ENCODE data around the gene SLU7. TPM values are rescaled to one million over a fixed set of nuclear protein-coding genes. Genes with fewer than 3 reads are reported as not detected.
A peak's percentile ranks its signal among the peaks of the same experiment; 100 is the strongest.

Gene SLU7
- total and polyA plus RNA-seq, 2 of the 4 experiments (the other 2 are of a cell fraction), result 15.9 to 34.2 TPM

GRCh38 chr5:160421625-160422258, 2.9 kb upstream of the SLU7 start, which contains the start of gene PTTG1:
Gene PTTG1 (plus strand): TSS chr5:160421855. CDS start chr5:160422313, 458 bp downstream.
- Histone ChIP-seq H4K20me1 (ENCODE audit: insufficient read depth, low read length) (no peaks in the 10 kb centered on the region), H3K4me1 (ENCODE audit: control insufficient read depth, insufficient read depth, low read length) (peaks cover 7% of the 10 kb centered on the region), H3K4me3 (ENCODE audit: insufficient read depth, low read depth, low read length) (peak within 1 kb of the TSS; percentile 57), H3K9me3 (ENCODE audit: control insufficient read depth, insufficient read depth, low read length) (no peaks in the 10 kb centered on the region), H3K9me1 (ENCODE audit: insufficient read depth, low read length) (peaks cover 6% of the 10 kb centered on the region; the same call in 1 of the 2 replicates), H3K9ac (ENCODE audit: low read depth, low read length) (peak within 1 kb of the TSS; percentile 89), H3K27ac (ENCODE audit: insufficient read depth, low read length) (peak within 1 kb of the TSS; percentile 72), H3K18ac (ENCODE audit: low read depth, low read length) (peak within 1 kb of the TSS; percentile 56; the same call in 1 of the 2 replicates), H2BK120ac (ENCODE audit: low read depth, low read length) (no peak within 1 kb of the TSS), H2AFZ (replicated peaks; ENCODE audit: low read length, poor library complexity) (peak within 1 kb of the TSS; percentile 80), H4K5ac (ENCODE audit: low read depth, low read length) (no peak within 1 kb of the TSS; the same call in 1 of the 2 replicates), H2BK5ac (ENCODE audit: low read depth, low read length, poor library complexity, severe bottlenecking) (peak within 1 kb of the TSS; percentile 44), H2BK20ac (ENCODE audit: low read depth, low read length) (no peak within 1 kb of the TSS), H3K79me1 (ENCODE audit: low read depth in 1 of 2, low read length in 2 of 2) (peaks cover 19 to 47% of the 10 kb centered on the region in 2 experiments), H3K27me3 (ENCODE audit: control insufficient read depth, insufficient read depth, low read length) (no peaks in the 10 kb centered on the region), H3K4me2 (ENCODE audit: low read depth, low read length) (peak within 1 kb of the TSS; percentile 100), H3K56ac (ENCODE audit: extremely low read depth, insufficient read depth, low read length) (peak within 1 kb of the TSS; percentile 57; the same call in 1 of the 2 replicates), H3K4ac (ENCODE audit: low read depth, low read length) (peak within 1 kb of the TSS; percentile 72), H3K14ac (replicated peaks; ENCODE audit: low read depth, low read length) (peak within 1 kb of the TSS; percentile 71), H4K8ac (ENCODE audit: low read depth in 2 of 2, low read length in 2 of 2) (peak within 1 kb of the TSS; percentile 32 to 36; a peak in 2 of 4 replicates), H2AK5ac (ENCODE audit: low read depth, low read length) (0 out of 2 replicates have a peak within 1 kb of the TSS, but pooled peaks have one; percentile 32), H4K91ac (ENCODE audit: insufficient read depth, low read depth, low read length) (peak within 1 kb of the TSS; percentile 53; the same call in 1 of the 2 replicates), H3K23ac (ENCODE audit: low read depth, low read length) (peak within 1 kb of the TSS; percentile 6), H3K36me3 (ENCODE audit: control insufficient read depth, insufficient read depth, low read length) (no peaks in the 10 kb centered on the region; the same call in 1 of the 2 replicates), H2BK15ac (ENCODE audit: low read depth, low read length) (no peak within 1 kb of the TSS), H2AK9ac (replicated peaks; ENCODE audit: low read depth, low read length, poor library complexity) (peak within 1 kb of the TSS; percentile 89)
- no TSS peak for BruUV-seq (replicated peaks)
- TF ChIP-seq POLR2A (IDR thresholded peaks at IDR 0.05; ENCODE audit: low read depth, low read length), result peak; percentile 79
- TF ChIP-seq MXI1 (IDR thresholded peaks at IDR 0.05; ENCODE audit: borderline replicate concordance, low read depth, low read length), result peak; percentile 60; the same call in 1 of the 2 replicates
- TF ChIP-seq BHLHE40 (IDR thresholded peaks at IDR 0.05; ENCODE audit: low read depth, low read length), result peak; percentile 66
- no peak for TF ChIP-seq RAD21 (IDR thresholded peaks at IDR 0.05; ENCODE audit: low read length)
- no peak for TF ChIP-seq ELK1 (IDR thresholded peaks at IDR 0.05; ENCODE audit: borderline replicate concordance, low read depth, low read length)
- in situ Hi-C loops (cut with MboI; ENCODE audit: low sequenced_read_pairs), result no loop called here
- ChIA-PET CTCF (interaction anchor here (0.6 to 1.8 kb wide), 4 partner anchors 18 to 1225 kb away, joined by 4 to 9 read pairs (median 6); no protein-coding TSS in a partner anchor), POLR2A (ENCODE audit: unreplicated experiment) (interaction anchor here (0.6 kb wide), 4 partner anchors 24 to 928 kb away, joined by 3 to 5 read pairs (median 4); partner anchors contain the start of gene CCNJL)
- DNase-seq (peak; percentile 96), ATAC-seq (ENCODE audit: low read depth) (peak; percentile 90)
- WGBS, 2 experiments (ENCODE audit: extremely low coverage in 2 of 2, insufficient read length in 1 of 2), result 0% methylated on average over 7 of the region's 39 CpGs; no CpG with 5 or more reads in 1 of the 2 experiments
- dilution Hi-C loops (cut with HindIII; ENCODE audit: low sequenced_read_pairs, unreplicated experiment), result no loop called here
- intact Hi-C loops (cut with micrococcal nuclease), result no loop called here

Data from IMR-90 (cell line).